Measurements from ENCODE around the gene OSCP1.

DNA sequence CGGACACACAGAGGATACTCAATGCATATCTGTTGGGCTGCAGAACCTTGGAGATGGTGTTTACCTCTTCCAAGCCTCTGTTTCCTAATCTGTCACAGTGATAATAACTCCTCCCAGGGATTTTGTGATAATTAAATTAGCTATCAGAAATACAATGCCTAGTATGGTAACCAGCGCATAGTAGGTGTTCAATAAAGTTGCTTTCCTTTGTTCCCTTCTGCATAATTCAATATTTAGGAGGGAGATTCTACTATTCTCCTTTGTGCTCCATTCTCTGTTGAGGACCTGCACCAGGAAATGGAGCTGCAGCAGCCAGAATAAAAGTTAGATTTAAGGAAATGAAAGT, 35.8 kb upstream of the OSCP1 start:
- no peak for TF ChIP-seq POLR2A (IDR thresholded peaks at IDR 0.05)
- TF ChIP-seq, protein P1, sequence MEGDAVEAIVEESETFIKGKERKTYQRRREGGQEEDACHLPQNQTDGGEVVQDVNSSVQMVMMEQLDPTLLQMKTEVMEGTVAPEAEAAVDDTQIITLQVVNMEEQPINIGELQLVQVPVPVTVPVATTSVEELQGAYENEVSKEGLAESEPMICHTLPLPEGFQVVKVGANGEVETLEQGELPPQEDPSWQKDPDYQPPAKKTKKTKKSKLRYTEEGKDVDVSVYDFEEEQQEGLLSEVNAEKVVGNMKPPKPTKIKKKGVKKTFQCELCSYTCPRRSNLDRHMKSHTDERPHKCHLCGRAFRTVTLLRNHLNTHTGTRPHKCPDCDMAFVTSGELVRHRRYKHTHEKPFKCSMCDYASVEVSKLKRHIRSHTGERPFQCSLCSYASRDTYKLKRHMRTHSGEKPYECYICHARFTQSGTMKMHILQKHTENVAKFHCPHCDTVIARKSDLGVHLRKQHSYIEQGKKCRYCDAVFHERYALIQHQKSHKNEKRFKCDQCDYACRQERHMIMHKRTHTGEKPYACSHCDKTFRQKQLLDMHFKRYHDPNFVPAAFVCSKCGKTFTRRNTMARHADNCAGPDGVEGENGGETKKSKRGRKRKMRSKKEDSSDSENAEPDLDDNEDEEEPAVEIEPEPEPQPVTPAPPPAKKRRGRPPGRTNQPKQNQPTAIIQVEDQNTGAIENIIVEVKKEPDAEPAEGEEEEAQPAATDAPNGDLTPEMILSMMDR (IDR thresholded peaks at IDR 0.05 in 8 of 11, conservative IDR thresholded peaks at IDR 0.05 in 3 of 11), result no peak
